ENCODE measurements around the gene DQX1. TPM values are rescaled to one million over a fixed set of nuclear protein-coding genes. Genes with fewer than 3 reads are reported as not detected.
A peak's percentile ranks its signal among the peaks of the same experiment; 100 is the strongest.

Gene DQX1
- total and polyA plus RNA-seq, 8 donors, result 0.13 to 0.54 (median 0.25) TPM

- intact Hi-C loops (cut with DNase I), result no loop called here
- H3K4me3 ChIP-seq, result no peak overlapping the region
Measured at GRCh38 chr2:74544634-74545033, 18.6 kb upstream of the DQX1 start.

GRCh38 chr2:74542978-74543377, 16.9 kb upstream of the DQX1 start:
- TF ChIP-seq CTCF (IDR thresholded peaks at IDR 0.05), result no peak
- H3K36me3 ChIP-seq, result no peaks in the 10 kb centered on the region

More at GRCh38 chr2:74544634-74545033, 18.6 kb upstream of the DQX1 start:
- DNase-seq (no peak), ATAC-seq (no peak)
- H3K27ac ChIP-seq, result no peak overlapping the region
- H3K27me3 ChIP-seq, result no peaks in the 10 kb centered on the region
- H3K4me1 ChIP-seq, result peaks cover 0 to 19% of the 10 kb centered on the region in 2 donors
- H3K36me3 ChIP-seq, result no peaks in the 10 kb centered on the region
- H3K9me3 ChIP-seq, result no peaks in the 10 kb centered on the region
- TF ChIP-seq CTCF (IDR thresholded peaks at IDR 0.05), result no peak

GRCh38 chr2:74540291-74540690, 14.3 kb upstream of the DQX1 start:
- DNase-seq (no peak), ATAC-seq (peak; percentile 17)
- Histone ChIP-seq H3K9me3 (no peaks in the 10 kb centered on the region), H3K4me1 (peaks cover 0 to 4% of the 10 kb centered on the region in 2 donors), H3K27ac (peak overlapping the region in 1 of 2 donors; percentile 15), H3K27me3 (no peaks in the 10 kb centered on the region), H3K36me3 (no peaks in the 10 kb centered on the region), H3K4me3 (no peak overlapping the region)
- intact Hi-C loops (cut with DNase I), result no loop called here
- TF ChIP-seq CTCF (IDR thresholded peaks at IDR 0.05), result no peak

More at GRCh38 chr2:74542978-74543377, 16.9 kb upstream of the DQX1 start:
- peaks cover 0 to 6% of the 10 kb centered on the region in 2 donors for H3K4me1 ChIP-seq
- intact Hi-C loops (cut with DNase I), result no loop called here
- no peak for ATAC-seq
- H3K4me3 ChIP-seq, result no peak overlapping the region
- H3K9me3 ChIP-seq, result no peaks in the 10 kb centered on the region
- DNase-seq, result no peak
- no peaks in the 10 kb centered on the region for H3K27me3 ChIP-seq
- H3K27ac ChIP-seq, result no peak overlapping the region

- intact Hi-C loops (cut with DNase I), result no loop called here
- peak; percentile 52 for ATAC-seq
- no peak for DNase-seq
- no peak overlapping the region for H3K4me3 ChIP-seq
- TF ChIP-seq CTCF (IDR thresholded peaks at IDR 0.05), result no peak
- no peaks in the 10 kb centered on the region for H3K27me3 ChIP-seq
- H3K27ac ChIP-seq, result no peak overlapping the region
- H3K4me1 ChIP-seq, result peaks cover 0 to 4% of the 10 kb centered on the region in 2 donors
- peaks cover 0 to 3% of the 10 kb centered on the region in 2 donors for H3K36me3 ChIP-seq
- no peaks in the 10 kb centered on the region for H3K9me3 ChIP-seq
Measured at GRCh38 chr2:74538881-74539339, 12.9 kb upstream of the DQX1 start.

- no peak for TF ChIP-seq CTCF (IDR thresholded peaks at IDR 0.05)
- no peaks in the 10 kb centered on the region for H3K27me3 ChIP-seq
- H3K27ac ChIP-seq, result no peak overlapping the region
- no peak for ATAC-seq
- DNase-seq, result no peak
- peaks cover 0 to 4% of the 10 kb centered on the region in 2 donors for H3K4me1 ChIP-seq
- no peak overlapping the region for H3K4me3 ChIP-seq
- H3K9me3 ChIP-seq, result no peaks in the 10 kb centered on the region
- H3K36me3 ChIP-seq, result peaks cover 0 to 18% of the 10 kb centered on the region in 2 donors
- intact Hi-C loops (cut with DNase I), result no loop called here
Measured at GRCh38 chr2:74537140-74537539, 11.1 kb upstream of the DQX1 start.
